ENCODE data around the gene MICA.

DNA sequence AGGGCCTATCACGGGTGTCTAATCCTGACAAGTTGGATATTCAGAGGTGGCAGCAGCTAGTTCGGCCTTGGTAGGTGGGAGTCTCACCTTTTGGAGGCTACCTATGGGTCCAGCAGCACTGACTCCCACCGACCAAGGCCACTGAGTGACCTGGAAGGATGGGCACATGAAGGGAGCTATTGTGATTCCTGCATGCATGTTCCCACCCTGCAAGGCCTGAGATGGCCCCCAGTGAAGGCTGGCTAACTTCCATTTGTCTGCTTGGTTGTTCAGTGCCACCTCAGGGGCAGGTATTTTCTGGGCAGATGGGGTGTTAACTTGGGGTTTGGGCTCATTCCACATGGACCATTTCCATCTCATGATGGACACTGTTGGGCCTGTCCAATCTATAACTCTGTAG is 18.4 kb upstream of the MICA start:
- no peak for TF ChIP-seq TAF1 (IDR thresholded peaks at IDR 0.05; ENCODE audit: borderline replicate concordance, low read depth, low read length)
- TF ChIP-seq POLR2AphosphoS5 (IDR thresholded peaks at IDR 0.05; ENCODE audit: low read depth, low read length), result no peak
